NCI-H510A (cell line): Measurements from ENCODE around the gene CTTN.
"Not testable (repeated sequence)": the region's sequence is repeated elsewhere in the genome, so short reads cannot be mapped to it uniquely, and the experiment has no call there.

Source experiments
- DNase-seq: peaks from one replicate; lab custom pipeline; 2025; lab: John Stamatoyannopoulos, UW

Gene CTTN

GRCh38 chr11:70429428-70429705 lies 31.0 kb downstream of the CTTN start:
- no peak for DNase-seq

GRCh38 chr11:70429724-70430521 lies 31.6 kb downstream of the CTTN start:
- no peak for DNase-seq

GRCh38 chr11:70430671-70431574 lies 32.6 kb downstream of the CTTN start:
- DNase-seq: no peak

GRCh38 chr11:70431611-70432010 lies 33.3 kb downstream of the CTTN start:
- DNase-seq: no peak

GRCh38 chr11:70432065-70432464 lies 33.7 kb downstream of the CTTN start:
- DNase-seq: no peak

GRCh38 chr11:70432580-70432979 lies 34.3 kb downstream of the CTTN start:
- no peak for DNase-seq

- no peak for DNase-seq
Observed at GRCh38 chr11:70433038-70433437, 34.7 kb downstream of the CTTN start.

GRCh38 chr11:70433526-70433925 lies 35.2 kb downstream of the CTTN start:
- no peak for DNase-seq

- DNase-seq: no peak
Observed at GRCh38 chr11:70433966-70434812, 35.9 kb downstream of the CTTN start.

- no peak for DNase-seq
Observed at GRCh38 chr11:70434813-70435278, 36.5 kb downstream of the CTTN start.

GRCh38 chr11:70435361-70435760 lies 37.0 kb downstream of the CTTN start:
- no peak for DNase-seq

GRCh38 chr11:70435765-70436500 lies 37.6 kb downstream of the CTTN start:
- no peak for DNase-seq

GRCh38 chr11:70436501-70436860 lies 38.2 kb downstream of the CTTN start:
- DNase-seq: no peak

- no peak for DNase-seq
Observed at GRCh38 chr11:70437111-70437784, 38.9 kb downstream of the CTTN start.

GRCh38 chr11:70440206-70440605 lies 41.9 kb downstream of the CTTN start:
- no peak for DNase-seq

- no peak for DNase-seq
Observed at GRCh38 chr11:70443773-70444030, 45.4 kb downstream of the CTTN start.

GRCh38 chr11:70445091-70445490 lies 46.8 kb downstream of the CTTN start:
- no peak for DNase-seq

GRCh38 chr11:70445605-70446004 lies 47.3 kb downstream of the CTTN start:
- no peak for DNase-seq

- no peak for DNase-seq
Observed at GRCh38 chr11:70448983-70449567, 50.7 kb downstream of the CTTN start.

- no peak for DNase-seq
Observed at GRCh38 chr11:70454197-70454767, 56.0 kb downstream of the CTTN start.

- DNase-seq: not testable (repeated sequence)
Observed at GRCh38 chr11:70454811-70455210, 56.5 kb downstream of the CTTN start.
